ENCODE data around the gene CARD8.

DNA sequence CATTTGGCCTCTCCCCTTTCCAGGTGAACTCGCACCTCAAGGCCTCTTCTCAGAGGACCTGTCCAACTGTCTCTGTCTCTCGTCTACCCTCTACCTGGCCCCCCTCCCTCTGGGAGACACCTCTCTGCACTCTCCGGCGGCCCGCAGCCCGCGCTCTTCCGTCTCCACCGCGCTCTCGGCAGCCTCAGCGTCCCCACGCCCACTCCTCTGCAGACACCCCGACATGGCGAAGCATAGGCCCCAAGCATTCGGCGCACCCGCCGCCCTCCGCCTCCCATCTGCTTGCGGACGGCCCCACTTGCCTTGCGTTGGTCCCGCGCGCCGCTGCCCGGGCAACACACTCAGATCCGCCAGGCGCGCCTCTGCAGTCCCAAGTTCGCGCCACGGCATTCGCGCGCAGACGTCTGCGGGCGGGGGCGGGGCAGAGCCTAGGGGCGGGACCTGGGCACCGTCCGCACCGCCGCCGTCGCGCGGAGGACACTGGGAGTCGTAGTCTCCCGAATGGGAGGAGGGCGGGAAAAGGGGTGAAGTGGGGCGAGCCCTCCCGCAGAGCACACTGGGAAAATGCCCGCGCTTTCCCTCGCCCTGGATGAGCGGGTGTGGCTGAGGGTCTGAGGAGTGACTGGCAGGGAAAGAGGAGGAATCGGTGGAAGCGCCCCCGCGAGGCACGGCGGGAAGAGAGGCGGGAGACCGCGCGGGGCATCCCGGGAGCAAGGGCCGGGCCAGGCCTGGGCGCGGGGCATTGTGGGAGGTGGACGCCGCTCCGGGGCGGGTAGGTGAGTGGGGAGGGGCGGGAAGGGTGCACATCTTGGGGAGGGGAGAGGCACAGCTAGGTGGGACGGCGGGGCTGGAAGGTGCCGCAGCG is 85.5 kb downstream of the CARD8 start, which contains the start of the genes LIG1 and ZSWIM9:
- TF ChIP-seq SP1 (IDR thresholded peaks at IDR 0.05): no peak
- peak; percentile 86 for TF ChIP-seq SUZ12 (IDR thresholded peaks at IDR 0.05)
- no peak for TF ChIP-seq LEF1 (IDR thresholded peaks at IDR 0.05; ENCODE audit: borderline replicate concordance)
- peak; percentile 89 for TF ChIP-seq L3MBTL2 (conservative IDR thresholded peaks at IDR 0.05)
- no peak for TF ChIP-seq FOXA1 (IDR thresholded peaks at IDR 0.05)
- TF ChIP-seq TARDBP (IDR thresholded peaks at IDR 0.05): no peak
- TF ChIP-seq ELF4 (IDR thresholded peaks at IDR 0.05): no peak; the same call in 1 of the 2 replicates
- TF ChIP-seq ZNF384 (IDR thresholded peaks at IDR 0.05): no peak
- TF ChIP-seq BHLHE40 (IDR thresholded peaks at IDR 0.05; ENCODE audit: borderline replicate concordance): no peak
- TF ChIP-seq ARNT (IDR thresholded peaks at IDR 0.05): no peak
- TF ChIP-seq, protein P1, sequence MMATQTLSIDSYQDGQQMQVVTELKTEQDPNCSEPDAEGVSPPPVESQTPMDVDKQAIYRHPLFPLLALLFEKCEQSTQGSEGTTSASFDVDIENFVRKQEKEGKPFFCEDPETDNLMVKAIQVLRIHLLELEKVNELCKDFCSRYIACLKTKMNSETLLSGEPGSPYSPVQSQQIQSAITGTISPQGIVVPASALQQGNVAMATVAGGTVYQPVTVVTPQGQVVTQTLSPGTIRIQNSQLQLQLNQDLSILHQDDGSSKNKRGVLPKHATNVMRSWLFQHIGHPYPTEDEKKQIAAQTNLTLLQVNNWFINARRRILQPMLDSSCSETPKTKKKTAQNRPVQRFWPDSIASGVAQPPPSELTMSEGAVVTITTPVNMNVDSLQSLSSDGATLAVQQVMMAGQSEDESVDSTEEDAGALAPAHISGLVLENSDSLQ (IDR thresholded peaks at IDR 0.05): peak; percentile 92
- no peak for TF ChIP-seq FOXK2 (IDR thresholded peaks at IDR 0.05)

All from HEK293T (cell line).